NCI-H82 treated with DMSO at 0.1 percent for 48 hours (cell line): ENCODE data around the gene RUFY4.
A peak's percentile ranks its signal among the peaks of the same experiment; 100 is the strongest.

ENCODE experiments used
- DNase-seq: peaks from one replicate; lab custom pipeline; 2025; ENCODE audit not compliant: unreplicated experiment; lab: John Stamatoyannopoulos, UW

The RUFY4 gene, protein sequence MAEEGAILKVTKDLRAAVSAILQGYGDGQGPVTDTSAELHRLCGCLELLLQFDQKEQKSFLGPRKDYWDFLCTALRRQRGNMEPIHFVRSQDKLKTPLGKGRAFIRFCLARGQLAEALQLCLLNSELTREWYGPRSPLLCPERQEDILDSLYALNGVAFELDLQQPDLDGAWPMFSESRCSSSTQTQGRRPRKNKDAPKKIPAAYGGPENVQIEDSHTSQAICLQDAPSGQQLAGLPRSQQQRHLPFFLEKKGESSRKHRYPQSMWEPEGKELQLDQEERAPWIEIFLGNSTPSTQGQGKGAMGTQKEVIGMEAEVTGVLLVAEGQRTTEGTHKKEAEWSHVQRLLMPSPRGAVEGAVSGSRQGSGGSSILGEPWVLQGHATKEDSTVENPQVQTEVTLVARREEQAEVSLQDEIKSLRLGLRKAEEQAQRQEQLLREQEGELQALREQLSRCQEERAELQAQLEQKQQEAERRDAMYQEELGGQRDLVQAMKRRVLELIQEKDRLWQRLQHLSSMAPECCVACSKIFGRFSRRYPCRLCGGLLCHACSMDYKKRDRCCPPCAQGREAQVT

DNA sequence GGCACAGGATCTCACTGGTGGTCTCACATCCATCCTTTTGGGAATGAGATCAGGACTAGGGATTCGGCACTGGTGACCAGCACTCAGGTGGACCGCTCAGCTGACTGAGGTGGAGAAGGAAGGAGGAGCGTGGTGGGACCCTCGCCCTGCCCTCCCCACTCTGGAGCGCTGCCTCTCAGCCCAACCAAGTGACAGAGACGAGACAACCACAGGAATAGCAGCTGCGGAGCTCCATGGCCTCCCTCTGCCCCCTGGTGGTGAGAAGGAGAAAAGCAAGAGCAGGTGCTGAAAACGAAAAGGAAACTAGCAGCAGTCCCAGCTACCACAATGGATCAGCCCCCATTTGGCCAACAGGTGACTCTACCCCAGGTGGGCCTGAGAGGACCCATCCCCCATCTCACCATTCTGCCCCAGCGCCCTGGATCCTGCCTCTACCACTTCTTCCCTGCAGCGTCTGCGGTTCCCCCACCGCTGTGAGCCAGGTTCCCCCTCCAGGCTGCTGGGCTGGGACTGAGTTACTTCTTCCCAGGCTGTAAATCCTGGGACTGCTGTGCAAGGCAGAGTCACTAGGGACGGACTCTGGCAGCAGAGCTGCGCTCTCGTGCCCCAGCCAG lies at the start of gene RUFY4:
RUFY4 (plus strand) TSS at position 533 of the 614 bp plus-strand sequence. CDS start 1,353 bp downstream, outside the sequence.
- DNase-seq: peak; percentile 51

DNA sequence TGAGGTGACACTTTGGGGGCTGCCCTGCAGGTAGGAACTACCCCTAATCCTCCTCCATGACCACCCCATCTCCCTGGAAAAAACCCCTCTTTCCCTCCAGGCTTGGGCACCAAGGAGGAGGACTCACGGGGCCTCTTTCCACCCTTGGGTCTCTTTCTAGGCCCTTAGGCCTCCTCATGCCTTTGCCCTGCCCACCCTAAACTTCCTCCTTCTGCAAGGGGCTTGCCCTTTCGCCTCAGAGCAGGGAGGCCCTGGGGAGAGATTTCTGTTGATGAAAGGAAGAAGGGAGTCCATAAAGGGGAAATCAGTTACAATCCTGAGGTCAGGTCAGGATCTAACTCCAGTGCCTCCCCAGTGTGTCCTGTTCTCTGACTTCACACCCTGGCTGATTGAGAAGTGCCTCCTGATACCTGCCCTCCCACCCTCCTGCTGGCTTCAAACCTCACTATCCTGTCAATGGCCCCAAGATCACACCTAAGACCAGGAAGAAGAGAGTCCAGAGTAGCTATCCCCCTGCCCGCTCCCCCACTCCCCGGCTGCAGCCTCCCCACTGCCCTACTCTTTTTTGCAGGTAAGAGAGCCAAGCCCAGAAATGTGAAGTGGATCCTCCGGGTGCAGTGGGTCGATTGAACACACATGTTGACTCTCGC lies 49.5 kb upstream of the RUFY4 start:
- no peak for DNase-seq

DNA sequence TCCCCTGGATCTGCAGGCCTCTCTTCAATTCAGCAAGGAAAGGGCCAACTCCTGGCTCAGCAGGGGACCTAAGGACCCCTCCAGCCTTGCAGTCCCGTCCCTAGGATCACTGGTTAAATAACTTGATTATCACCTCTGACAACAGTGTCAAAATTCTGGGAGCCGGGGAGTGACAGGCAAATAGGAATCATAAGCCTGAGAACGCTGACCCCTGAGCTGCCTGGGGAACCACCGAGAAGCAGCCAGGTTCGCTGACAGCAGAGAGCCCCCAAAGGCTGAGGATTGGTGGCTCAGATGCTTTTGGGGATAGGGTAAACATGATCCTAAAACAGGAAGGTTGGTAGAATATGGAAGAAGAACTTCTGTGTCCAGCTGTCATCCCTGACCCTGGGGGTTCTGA lies 48.8 kb upstream of the RUFY4 start:
- no peak for DNase-seq

DNA sequence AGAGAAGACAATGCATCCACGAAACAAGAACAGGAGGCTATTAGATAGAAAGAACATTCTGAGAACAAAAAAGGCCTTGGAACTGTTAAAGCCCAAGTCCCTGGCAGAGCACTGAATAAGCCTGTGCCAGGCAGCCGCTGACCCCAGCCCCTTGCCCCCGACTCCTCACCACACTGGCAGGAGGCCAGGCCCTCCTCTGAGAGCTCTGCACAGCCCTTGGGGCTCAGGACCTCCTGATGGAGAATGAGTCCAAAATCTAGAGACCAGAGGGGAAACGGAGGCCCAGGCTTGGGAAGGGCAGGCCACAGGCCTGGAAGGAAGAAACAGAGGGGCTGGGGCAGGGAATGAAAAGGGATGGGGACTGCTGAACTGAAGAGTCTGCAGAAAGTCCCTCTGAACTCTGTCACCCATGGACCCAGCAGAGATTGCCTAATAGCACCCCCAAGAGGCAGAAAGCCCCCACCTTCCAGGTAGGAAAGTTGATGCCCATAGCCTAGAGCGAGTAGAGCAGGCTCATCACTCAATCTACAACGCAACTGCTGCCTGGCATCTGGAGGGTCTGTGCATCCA lies 48.0 kb upstream of the RUFY4 start:
- no peak for DNase-seq

DNA sequence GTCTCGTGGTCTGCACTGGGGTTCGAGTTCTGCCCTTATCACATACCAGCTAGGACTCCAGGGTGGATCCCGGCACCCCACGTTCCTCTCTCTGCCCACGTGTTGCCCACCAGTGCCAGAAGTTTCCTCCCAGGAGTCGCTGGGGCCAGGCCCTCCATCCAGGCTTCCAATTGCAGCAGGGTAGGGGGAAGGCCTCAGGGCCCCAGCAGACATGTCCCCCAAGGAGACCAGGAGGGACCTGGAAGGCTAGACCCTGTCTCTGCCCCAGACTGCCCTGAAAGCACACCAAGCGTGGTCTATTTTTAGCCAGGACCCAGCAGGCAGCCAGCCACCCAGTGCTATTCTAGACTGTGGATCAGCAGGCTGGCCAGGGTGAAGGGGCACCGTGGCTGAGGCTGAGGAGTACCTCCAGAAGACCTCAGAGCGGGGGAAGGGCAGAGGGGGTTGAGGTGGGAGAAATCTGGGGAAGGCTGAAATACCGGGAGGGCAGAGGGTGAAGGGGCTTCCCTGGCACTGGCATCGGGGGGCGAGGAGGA lies 47.4 kb upstream of the RUFY4 start:
- DNase-seq: no peak

DNA sequence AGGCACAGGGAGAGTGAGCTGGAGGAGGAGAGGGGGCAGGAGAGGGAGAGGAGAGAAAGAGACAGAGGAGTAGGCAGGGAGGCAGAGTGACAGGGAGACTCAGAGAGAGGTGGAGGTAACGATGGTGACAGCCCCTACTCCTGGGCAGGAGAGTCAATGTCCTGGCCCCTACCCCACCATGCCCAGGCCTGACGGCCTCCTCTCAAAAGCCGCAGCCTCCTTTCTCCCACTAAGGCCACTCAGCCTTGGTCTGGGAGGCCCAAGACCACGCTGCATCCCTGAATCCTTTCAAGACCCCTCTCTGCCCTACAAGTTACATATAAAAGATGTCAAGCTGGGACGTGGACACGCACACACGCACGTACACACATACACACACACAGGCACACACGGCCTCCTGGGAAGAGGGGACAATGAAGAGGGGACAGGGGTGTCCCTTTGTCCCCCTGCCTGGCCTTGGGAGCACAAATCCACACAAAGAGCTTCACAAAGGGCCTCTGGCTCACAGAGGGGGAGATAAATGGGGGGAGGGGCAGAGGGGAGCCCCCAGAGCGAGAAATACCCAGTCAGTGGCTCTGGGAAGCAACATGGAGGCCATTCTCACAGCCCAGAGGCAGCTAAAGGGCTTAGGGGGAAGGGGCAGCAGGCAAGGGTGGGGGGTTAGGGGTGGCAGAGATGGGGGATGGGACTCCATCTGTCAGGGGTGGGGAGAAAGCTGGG lies 46.8 kb upstream of the RUFY4 start:
- no peak for DNase-seq

DNA sequence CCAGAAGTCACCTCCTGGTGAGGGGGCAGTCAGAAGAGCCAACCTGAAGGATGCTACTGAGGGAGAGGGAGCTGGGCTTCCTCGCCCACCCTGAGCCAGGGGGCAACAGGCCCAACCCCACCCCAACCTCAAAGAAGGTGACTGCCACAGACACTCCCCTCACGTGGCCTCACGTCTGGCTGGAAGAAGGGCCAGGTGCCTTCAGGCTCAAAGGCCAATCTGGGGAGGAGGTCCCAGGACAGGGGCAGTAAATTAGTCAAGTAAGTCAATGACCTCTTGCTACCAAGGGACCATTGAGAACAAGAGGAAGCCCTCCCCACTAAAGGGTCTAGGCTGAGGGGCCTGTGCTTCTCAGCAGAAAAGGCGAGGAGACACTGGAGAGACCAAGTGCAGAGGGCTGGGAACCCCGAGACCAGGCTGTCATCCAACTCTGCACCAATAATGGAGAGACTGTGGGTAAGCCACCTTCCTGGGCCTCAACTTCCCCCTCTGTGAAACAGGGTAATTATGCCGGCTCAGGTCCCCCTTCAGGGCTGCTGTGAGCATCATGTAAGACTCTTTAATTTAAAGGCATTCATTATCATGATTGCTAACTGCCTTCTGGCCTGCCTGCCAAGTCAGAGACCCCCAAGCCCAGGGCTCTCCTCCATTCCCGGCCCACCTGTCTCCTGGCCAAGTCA lies 46.1 kb upstream of the RUFY4 start:
- DNase-seq: no peak

DNA sequence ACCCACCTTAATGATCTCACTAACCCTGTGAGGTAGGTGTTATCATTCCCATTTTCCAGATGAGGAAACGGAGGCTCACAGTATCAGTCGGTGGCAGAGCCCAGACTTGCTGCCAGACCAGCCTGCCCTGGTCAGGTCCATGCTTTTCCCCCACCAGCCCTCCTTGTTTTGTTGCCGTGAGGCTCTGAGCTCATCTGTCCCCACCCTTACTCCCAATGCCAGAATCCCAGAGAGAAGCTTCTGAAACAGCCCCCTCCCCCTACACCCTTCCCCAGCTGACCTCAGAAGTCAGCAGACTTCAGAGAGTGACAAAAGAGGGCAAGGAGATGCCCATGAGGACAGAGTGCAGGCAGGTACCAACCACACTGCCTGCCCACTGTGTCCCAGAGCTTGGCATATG lies 45.4 kb upstream of the RUFY4 start:
- no peak for DNase-seq

DNA sequence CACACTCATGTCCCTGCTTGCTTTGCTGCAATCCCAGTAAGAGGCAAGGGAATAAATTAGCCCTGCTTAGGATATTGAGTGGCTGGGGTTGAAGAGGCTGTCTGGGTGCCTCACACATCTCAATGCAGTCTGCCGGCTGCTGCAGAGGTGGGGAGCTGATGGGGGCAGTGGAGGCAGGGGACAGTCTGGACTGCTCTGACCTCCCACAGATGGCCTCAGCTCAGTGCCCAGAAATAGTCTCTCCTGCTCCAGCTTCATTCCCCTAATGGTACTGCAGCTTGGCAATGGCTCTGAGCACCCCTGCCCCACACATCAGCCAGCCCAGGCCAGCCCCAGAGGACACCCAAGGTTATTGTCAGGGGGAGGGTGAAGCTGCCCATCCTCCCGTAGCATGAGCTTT lies 44.7 kb upstream of the RUFY4 start:
- DNase-seq: no peak

DNA sequence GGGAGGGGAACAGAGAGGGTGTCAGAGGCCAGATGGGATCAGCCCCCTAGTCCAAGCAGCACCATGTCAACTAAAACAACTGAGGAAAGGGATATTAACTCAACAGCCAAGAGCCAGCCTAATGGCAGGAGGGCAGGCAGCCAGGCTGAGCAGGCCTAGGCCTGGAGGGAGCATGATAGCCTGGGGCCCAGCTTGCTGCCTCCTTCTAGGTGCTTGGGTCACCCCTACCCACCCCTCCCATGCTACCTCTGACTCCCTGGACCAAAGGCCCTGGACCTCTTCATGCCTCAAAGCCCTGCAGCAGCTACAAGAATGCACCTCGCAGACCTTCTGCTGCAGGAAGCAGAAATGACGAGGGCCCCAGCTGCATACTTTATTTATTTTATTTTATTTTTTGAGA lies 44.2 kb upstream of the RUFY4 start:
- DNase-seq: no peak

DNA sequence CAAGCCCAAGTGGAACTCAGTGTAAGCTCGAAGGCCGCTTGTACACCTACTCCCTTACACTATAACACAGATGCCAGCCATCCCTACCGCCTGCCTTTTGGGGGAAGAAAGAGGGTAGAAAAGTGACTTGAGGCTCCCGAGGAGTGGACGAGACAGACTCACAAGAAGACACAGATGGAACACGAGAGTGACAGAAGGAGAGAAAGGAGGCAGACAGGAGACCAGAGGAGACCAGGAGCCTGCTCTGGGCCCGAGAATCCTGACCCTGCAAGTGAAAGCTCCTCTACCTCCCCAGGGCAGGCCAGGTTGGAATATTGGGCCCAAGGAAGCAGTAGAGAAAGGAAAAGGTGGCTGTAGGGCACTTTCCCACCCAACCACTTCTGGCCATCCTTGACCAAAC lies 42.8 kb upstream of the RUFY4 start:
- no peak for DNase-seq

DNA sequence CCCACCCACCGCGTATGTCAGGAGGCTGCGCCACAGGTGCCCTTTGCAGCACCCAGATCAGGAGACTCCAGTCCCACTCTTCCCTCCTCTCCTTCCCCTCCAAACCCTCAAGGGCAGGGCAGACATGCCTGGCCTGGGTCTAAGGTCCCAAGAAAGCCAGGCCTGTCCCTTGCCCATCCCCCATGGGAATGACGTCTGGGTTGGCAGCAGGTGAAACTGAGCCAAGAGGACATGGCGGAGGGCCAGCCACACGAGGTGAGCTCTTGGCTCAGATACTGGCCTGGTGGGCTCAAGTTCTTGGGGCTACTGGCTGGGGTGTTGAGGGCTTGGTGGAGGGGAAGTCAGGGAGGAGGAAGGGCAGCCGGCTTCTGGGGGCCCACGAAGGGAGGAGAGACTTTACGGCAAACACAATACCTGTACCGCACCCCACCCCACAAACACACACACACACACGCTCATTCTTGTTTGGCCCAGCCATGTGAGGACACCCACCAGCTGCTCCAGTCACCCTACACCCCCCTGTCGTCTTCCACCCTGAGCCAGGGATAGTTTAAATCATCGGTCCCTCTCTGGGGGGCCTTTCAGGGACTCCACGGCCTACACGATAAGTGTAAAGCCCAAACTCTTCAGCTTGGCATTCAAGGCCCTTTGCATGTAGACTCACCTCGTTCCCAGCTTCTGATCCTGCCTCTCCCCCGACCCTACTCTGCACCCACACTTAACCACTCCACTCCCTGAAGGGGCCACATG lies 42.2 kb upstream of the RUFY4 start:
- no peak for DNase-seq

DNA sequence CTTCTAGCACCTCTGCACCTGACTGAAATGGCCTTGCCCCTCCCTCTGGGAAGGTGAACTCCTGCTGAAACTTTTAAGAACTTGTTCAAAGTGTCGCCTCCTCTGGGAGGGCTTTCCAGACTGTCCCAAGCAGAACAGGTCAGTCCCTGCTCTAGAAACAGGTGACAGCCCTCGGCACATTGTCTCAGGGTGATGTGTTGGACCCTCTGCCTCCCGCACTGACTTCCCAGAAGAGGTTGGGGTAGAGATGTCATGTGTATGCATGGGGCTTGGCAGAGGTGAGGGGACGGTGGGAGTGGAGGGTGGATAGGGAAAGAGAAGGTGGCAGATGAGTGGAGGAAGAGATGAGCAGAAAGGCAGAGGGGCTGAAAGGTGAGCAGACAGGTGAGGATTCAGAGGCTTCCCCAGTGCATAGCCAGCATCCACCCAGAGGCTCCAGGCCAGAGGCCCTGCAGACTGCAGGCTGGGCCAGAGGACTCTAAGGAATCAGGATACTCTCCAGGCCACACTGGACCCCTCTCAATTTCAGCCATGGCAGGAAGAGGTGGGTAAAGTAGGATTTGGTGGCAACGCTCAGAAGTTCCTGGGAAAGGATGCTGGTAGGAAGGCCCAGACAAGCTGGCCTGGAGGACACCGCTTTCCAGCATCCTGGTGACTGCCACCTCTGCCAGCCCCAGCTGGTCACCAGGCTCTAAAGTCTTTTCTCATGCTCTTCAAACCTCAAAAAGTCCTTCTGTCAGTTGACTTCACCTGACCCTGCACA lies 41.4 kb upstream of the RUFY4 start:
- no peak for DNase-seq

DNA sequence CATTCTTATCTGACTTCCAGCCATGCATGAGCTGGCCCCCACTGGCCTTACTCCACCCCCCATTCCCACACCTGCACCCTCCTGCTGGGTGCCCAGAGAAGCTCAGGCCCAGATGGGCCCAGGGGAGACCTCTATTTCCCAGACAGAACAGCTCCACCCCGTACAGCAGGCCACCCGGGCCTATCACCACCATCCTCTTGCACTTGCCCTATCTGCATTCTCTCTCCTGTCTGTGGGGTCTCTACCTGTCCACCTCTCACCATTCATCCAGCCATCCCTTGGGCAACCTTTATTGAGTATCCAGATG lies 40.9 kb upstream of the RUFY4 start:
- no peak for DNase-seq

DNA sequence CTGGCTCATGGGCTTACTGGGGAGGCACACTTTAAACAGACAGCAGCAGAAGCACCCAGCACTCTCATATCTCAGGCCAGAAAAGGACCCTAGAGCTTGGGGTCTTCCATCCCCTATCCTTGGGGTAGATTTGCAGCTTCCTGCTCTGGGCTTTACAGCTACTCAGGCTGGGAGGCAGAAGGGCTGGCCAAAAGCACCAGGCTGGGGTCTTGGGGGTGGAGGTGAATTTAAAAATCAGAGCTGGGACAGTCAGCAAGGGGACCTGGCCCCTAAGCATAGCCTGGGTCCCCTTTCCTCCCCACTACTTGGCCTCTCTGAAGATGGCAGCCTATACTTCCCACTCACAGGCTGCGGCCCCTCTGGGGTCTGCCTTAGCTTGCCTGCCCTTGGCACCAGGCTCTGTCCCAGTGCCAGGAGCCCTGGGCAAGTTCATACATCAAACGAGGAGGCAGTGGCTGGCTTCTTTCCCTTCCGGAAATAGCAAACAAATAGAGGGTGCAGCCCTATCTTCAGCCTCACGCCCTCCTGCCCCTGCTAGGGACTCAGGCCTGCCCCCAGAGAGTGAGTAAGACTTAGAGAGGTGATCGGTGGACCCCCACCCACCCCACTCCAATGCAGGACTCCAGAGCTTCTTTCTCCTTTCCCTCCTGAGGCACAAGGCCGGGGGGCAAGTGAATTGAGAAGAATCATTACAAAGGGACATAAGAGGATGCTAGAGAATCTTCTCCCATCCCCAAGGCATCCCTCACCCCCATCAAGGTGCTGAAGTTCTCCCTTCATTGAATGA lies 40.3 kb upstream of the RUFY4 start:
- no peak for DNase-seq

DNA sequence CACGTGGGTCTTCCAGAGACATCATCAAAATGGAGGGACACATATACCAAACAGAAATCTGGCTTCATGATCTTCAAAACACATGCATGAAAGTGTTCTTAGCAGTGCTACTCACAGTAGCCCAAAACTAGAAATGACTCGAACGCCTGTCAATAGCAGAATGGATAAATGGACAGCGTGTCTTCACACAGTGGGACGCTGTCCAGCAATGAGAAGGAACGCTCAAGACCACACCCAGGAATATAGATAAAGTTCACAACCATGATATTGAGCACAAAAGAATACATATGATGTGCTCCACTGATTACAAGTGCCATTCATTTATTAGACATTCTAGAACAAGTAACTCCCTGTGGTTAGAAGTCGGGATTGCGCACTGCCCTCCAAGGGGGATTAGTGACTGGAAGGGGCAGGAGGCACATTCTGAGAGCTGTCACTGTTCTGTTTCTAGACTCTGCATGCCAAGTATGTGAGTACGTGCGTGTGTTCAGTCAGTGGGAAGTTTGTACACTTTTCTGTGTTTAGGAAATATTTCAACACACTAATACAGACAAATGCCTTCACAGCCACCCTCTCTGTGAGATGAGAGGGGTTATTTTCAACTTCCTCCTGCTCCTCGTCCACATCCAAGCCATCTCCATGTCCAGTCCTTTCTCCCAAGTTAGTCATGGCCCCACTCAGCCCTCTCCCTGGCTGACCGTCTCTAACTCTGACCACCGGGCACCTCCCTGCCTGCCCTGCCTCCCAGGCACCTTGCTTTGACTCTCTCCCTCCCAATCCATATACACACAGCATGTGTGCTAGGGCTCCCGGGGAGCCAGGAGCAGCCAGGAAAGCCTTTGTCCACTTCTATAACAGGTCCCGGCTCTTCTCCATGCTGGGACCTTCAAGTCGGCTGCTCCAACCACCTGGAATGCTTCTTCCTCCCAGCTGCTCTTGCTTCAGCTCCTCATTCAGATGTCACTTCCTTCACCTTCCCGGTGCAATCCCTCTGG lies 39.4 kb upstream of the RUFY4 start:
- no peak for DNase-seq
